ENCODE measurements around the gene CACNA1G. TPM values are rescaled to one million over a fixed set of nuclear protein-coding genes. Genes with fewer than 3 reads are reported as not detected.

Gene CACNA1G
- polyA plus RNA-seq, 3 donors from 2014 or later, result not detected

DNA sequence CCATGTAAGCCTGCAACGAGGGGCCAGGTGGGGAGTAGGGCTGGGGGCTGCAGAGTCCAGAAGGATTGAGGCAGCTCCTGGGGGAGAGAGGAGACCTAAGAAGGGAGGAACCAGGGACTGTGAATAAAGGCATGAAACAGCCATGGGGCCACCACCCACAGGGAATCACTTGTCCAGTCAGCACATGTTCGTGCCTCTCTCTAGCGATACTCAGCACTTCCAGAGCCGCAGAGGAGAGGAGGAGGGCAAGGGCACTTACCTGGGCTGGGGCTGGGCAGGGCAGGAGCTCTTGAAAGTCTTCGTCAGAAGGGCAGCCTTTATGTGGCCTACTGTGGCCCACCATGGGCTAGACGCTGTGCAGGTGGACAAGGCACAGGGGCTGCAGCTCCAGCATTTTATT, 24.2 kb downstream of the CACNA1G start:
- DNase-seq, result no peak
- Mint-ChIP-seq H3K4me3 (no peak overlapping the region), H3K27ac (no peak overlapping the region), H3K9me3 (no peaks in the 10 kb centered on the region), H3K27me3 (ENCODE audit: low read depth in 3 of 3) (peaks cover 3 to 11% (median 4%) of the 10 kb centered on the region in 3 donors), H3K36me3 (no peaks in the 10 kb centered on the region), H3K4me1 (no peaks in the 10 kb centered on the region)

GRCh38 chr17:50585346-50585745, 24.8 kb downstream of the CACNA1G start:
- Mint-ChIP-seq H3K4me3 (no peak overlapping the region), H3K4me1 (no peaks in the 10 kb centered on the region), H3K9me3 (no peaks in the 10 kb centered on the region), H3K27me3 (ENCODE audit: low read depth in 3 of 3) (peaks cover 3 to 11% (median 3%) of the 10 kb centered on the region in 3 donors), H3K27ac (no peak overlapping the region), H3K36me3 (no peaks in the 10 kb centered on the region)
- DNase-seq, result no peak

DNA sequence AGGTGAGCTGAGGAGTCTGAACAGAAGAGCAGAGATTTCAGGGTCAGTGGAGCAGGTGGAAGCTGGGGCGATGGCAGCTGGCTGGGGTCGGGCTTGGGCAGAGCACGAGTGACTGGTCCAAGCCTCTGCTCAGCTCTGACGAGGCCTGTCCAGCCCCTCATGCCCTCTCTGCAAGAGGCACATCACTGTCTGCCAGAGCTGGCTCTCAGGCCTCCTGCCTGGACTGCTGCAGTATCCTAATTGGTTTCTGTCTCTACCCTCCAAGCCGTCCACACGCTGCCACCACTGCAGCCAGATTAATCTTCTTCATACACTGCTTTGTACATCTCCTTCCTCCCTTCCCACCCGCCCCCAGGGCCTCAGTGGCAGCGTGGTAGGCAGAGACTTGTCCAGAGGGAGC, 25.4 kb downstream of the CACNA1G start:
- no peaks in the 10 kb centered on the region for H3K36me3 Mint-ChIP-seq

DNA sequence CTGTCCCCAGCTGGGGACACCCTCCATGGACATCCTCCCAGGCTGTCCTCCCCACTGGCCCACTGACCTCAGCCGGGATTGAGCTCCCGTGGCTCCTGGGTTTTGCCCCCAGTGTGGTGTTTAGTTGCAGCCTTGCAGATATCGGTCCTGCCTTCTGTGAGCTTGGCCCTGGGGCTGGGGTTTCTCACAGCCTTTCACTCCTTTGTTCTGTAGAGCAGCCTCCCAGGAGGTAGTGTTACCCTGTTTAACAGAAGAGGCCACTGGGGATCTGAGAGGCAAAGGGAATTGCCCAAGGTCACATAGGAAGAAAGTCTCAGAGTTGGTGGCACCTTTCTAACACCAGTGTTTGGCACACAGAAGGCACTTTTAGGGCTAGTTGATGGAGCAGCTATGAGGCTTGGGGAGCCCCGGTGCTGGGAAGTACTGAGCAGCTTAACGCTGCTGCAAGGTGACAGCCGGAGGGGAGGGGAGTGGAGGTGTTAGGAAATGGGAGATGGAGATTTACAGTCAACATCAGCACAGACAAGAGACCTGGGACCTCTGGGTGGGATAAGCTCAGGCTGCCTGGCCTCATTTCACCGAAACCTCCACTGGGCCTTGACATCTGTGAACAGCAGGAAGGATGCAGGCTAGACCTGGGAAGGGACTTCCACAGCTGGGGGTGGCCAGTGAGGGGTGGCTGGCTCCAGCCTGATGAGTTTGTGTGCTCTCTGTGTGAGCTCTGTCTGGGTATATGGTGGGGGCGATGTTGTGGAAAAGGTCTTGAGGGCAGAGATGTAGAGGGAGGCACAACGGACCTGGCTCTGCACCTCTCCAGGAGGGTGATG, 26.1 kb downstream of the CACNA1G start:
- Mint-ChIP-seq H3K4me1 (no peaks in the 10 kb centered on the region), H3K27ac (no peak overlapping the region), H3K9me3 (no peaks in the 10 kb centered on the region), H3K36me3 (no peaks in the 10 kb centered on the region), H3K27me3 (ENCODE audit: low read depth in 3 of 3) (peaks cover 3 to 11% (median 3%) of the 10 kb centered on the region in 3 donors), H3K4me3 (no peak overlapping the region)
- DNase-seq, result no peak

More for the DNA sequence above, 25.4 kb downstream of the CACNA1G start:
- H3K4me3 Mint-ChIP-seq, result no peak overlapping the region
- no peak for DNase-seq
- no peak overlapping the region for H3K27ac Mint-ChIP-seq
- no peaks in the 10 kb centered on the region for H3K9me3 Mint-ChIP-seq
- H3K4me1 Mint-ChIP-seq, result no peaks in the 10 kb centered on the region
- H3K27me3 Mint-ChIP-seq (ENCODE audit: low read depth in 3 of 3), result peaks cover 3 to 11% (median 3%) of the 10 kb centered on the region in 3 donors

- Mint-ChIP-seq H3K27me3 (ENCODE audit: low read depth in 3 of 3) (peaks cover 3 to 9% (median 3%) of the 10 kb centered on the region in 3 donors), H3K4me3 (no peak overlapping the region), H3K9me3 (no peaks in the 10 kb centered on the region), H3K4me1 (no peaks in the 10 kb centered on the region), H3K36me3 (no peaks in the 10 kb centered on the region), H3K27ac (no peak overlapping the region)
- no peak for DNase-seq
These were observed 27.1 kb downstream of the CACNA1G start for GRCh38 chr17:50587571-50587970.

- no peak overlapping the region for H3K27ac Mint-ChIP-seq
- H3K4me1 Mint-ChIP-seq, result no peaks in the 10 kb centered on the region
These were observed 28.0 kb downstream of the CACNA1G start for GRCh38 chr17:50588391-50589049.

DNA sequence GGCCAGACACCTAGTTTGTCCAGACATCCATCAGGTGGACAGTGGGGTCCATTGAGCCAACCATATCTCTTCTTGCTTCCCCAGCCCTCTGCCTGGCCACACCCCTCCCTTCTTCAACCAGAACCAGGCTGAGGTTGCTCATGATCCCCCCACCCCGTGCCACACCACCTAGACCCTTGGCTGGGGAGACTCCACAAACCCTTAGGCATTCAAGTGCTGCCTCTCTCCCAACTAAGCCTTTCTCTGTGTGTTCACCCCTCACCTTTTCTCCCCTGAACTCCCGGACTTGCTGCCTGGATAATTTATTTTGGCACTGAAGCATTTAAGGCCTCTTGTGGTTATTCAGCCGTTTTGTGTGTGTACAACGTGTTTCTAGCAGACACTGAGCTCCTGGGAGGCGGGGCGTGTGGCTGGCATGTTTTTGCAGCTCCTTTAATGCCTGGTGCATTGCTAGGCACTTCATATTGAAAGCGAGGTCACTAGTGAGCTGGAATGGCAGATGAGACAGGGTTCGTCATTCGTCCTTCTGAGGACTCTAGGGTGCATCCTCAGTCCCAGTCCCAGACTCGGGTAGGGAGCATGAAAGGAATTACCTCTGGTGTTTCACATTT, 28.7 kb downstream of the CACNA1G start:
- no peak overlapping the region for H3K4me3 Mint-ChIP-seq
- no peaks in the 10 kb centered on the region for H3K9me3 Mint-ChIP-seq
- H3K36me3 Mint-ChIP-seq, result no peaks in the 10 kb centered on the region
- peaks cover 0 to 7% (median 3%) of the 10 kb centered on the region in 3 donors for H3K27me3 Mint-ChIP-seq (ENCODE audit: low read depth in 3 of 3)
- H3K27ac Mint-ChIP-seq, result no peak overlapping the region
- no peak for DNase-seq
- H3K4me1 Mint-ChIP-seq, result no peaks in the 10 kb centered on the region

More at GRCh38 chr17:50588391-50589049, 28.0 kb downstream of the CACNA1G start:
- Mint-ChIP-seq H3K36me3 (no peaks in the 10 kb centered on the region), H3K27me3 (ENCODE audit: low read depth in 3 of 3) (peaks cover 0 to 9% (median 3%) of the 10 kb centered on the region in 3 donors), H3K9me3 (no peaks in the 10 kb centered on the region), H3K4me3 (no peak overlapping the region)
- DNase-seq, result no peak

GRCh38 chr17:50590946-50591737, 30.6 kb downstream of the CACNA1G start:
- peaks cover 0 to 5% (median 3%) of the 10 kb centered on the region in 3 donors for H3K27me3 Mint-ChIP-seq (ENCODE audit: low read depth in 3 of 3)

DNA sequence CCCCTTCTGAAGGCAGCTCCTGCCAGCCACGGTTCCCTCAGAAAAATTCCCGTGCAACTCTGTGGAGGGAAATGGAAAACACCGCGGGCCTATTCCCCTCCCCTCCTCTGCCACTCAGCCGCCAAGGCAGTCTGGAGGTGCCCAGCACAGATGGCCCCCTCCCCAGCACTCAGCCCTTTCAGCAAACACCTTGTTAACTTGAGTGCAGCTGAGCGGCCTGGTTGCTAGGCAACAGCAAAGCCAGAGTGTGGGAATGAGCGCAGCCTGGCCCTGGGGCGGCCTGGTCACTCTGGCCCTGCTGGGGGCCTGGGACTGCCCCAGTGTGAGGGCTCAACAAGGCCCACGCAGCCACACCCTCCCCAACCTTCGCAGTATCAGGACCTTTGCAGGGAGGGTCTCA, 32.8 kb downstream of the CACNA1G start:
- Mint-ChIP-seq H3K4me1 (no peaks in the 10 kb centered on the region), H3K4me3 (no peak overlapping the region), H3K9me3 (no peaks in the 10 kb centered on the region), H3K36me3 (no peaks in the 10 kb centered on the region), H3K27me3 (ENCODE audit: low read depth in 3 of 3) (peaks cover 0 to 4% (median 3%) of the 10 kb centered on the region in 3 donors), H3K27ac (no peak overlapping the region)
- DNase-seq, result no peak

More at GRCh38 chr17:50590946-50591737, 30.6 kb downstream of the CACNA1G start:
- Mint-ChIP-seq H3K27ac (no peak overlapping the region), H3K4me1 (no peaks in the 10 kb centered on the region), H3K36me3 (no peaks in the 10 kb centered on the region), H3K4me3 (no peak overlapping the region), H3K9me3 (no peaks in the 10 kb centered on the region)
- DNase-seq, result no peak

- Mint-ChIP-seq H3K4me1 (no peaks in the 10 kb centered on the region), H3K36me3 (no peaks in the 10 kb centered on the region), H3K27me3 (ENCODE audit: low read depth in 3 of 3) (peaks cover 0 to 4% (median 2%) of the 10 kb centered on the region in 3 donors), H3K27ac (no peak overlapping the region), H3K4me3 (no peak overlapping the region), H3K9me3 (no peaks in the 10 kb centered on the region)
- DNase-seq, result no peak
These were observed 33.8 kb downstream of the CACNA1G start for GRCh38 chr17:50594128-50594823.

DNA sequence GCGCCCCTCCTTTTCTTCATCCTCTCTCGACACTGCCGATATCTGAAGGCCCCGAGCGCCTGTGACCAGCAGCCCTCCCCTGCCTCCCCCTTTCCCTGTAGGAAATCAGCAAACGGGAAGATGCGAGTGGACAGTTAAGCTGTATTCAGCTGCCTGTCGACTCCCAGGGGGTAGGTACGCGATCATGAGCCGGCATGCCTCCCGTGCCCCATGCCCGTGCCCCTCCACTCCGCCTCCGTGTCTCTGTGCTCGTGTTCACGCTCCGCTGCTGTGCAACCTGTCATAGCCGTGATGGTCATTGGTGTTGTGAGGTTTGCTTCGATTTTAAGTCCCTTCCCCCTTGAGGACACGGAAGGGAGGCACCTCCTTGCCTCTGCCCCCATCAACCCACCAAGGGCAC, 34.4 kb downstream of the CACNA1G start:
- H3K4me1 Mint-ChIP-seq, result no peaks in the 10 kb centered on the region
- H3K36me3 Mint-ChIP-seq, result no peaks in the 10 kb centered on the region
- DNase-seq, result no peak
- no peak overlapping the region for H3K4me3 Mint-ChIP-seq
- H3K27ac Mint-ChIP-seq, result no peak overlapping the region
- H3K9me3 Mint-ChIP-seq, result no peaks in the 10 kb centered on the region
- H3K27me3 Mint-ChIP-seq (ENCODE audit: low read depth in 3 of 3), result peaks cover 0 to 4% (median 0%) of the 10 kb centered on the region in 3 donors

DNA sequence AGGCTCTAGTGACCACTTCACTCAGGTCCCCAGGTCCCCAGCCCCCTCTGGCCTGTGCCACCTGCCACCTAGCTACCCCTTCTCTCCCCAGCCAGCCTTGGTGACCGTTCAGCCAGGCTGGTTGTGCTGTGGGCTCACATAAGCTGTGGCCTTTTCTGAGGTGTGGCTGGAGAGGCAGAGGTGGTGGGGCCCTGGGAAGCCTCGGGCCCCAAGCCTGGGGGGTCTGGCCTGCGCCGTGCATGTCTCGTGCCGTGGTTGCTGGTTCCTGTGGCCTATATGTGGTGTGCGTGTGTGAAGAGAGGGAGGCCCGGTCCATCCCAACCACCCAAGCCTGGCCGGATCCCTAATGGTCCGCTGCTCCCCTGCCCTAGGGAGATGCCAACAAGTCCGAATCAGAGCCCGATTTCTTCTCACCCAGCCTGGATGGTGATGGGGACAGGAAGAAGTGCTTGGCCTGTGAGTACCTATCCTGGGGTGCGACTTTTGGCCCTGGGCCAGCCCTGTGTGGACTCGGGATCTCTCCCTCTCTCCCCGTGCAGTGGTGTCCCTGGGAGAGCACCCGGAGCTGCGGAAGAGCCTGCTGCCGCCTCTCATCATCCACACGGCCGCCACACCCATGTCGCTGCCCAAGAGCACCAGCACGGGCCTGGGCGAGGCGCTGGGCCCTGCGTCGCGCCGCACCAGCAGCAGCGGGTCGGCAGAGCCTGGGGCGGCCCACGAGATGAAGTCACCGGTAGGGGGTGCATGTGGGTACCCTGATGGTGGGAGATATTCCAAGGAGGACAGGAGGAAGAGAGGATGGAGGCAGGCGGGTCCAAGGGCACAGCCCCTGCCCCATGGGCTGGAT, 35.9 kb downstream of the CACNA1G start:
- no peaks in the 10 kb centered on the region for H3K36me3 Mint-ChIP-seq
- no peak overlapping the region for H3K27ac Mint-ChIP-seq
- H3K9me3 Mint-ChIP-seq, result peaks cover 0 to 2% (median 0%) of the 10 kb centered on the region in 6 donors
- H3K4me1 Mint-ChIP-seq, result no peaks in the 10 kb centered on the region
- H3K27me3 Mint-ChIP-seq (ENCODE audit: low read depth in 3 of 3), result peaks cover 0 to 6% (median 0%) of the 10 kb centered on the region in 3 donors
- DNase-seq, result no peak
- H3K4me3 Mint-ChIP-seq, result no peak overlapping the region

Data from immature natural killer cell (primary cell).